H1 (cell line): ENCODE results near the gene PDE5A. TPM values are rescaled to one million over a fixed set of nuclear protein-coding genes. Genes with fewer than 3 reads are reported as not detected.

Experiments used
- CTCF ChIA-PET: fragments of 300-600 bp; sonication (Branson Sonifier 250); formaldehyde crosslinking; loops from one replicate; lab custom pipeline; 2021; ENCODE audit not compliant: partially characterized antibody; lab: Charles Lee
- POLR2A ChIA-PET: fragments of 300-600 bp; sonication (Branson Sonifier 250); formaldehyde crosslinking; loops from one replicate; lab custom pipeline; 2021; ENCODE audit warnings: inconsistent platforms; ENCODE audit not compliant: partially characterized antibody; lab: Charles Lee
- DNase-seq, 2 experiments: peaks; one replicate each; pipeline versions ENCODE4 v3.0.0 to v3.0.0-alpha.2; 2010 to 2022; ENCODE audit warnings: low spot score in 2 of 2, low read depth in 1 of 2, mixed read lengths in 1 of 2
- FAIRE-seq: peaks from 2 replicates; lab custom pipeline; 2011; peaks lifted over from hg19 to GRCh38; lab: Jason Lieb, UNC
- H2AFZ ChIP-seq: 2 replicates; pipeline ENCODE4 v1.8.1; 2012; ENCODE audit warnings: low read length, inconsistent platforms
- H2AK5ac ChIP-seq: 2 replicates; pipeline ENCODE4 v1.6.1; 2013; ENCODE audit warnings: low read depth, low read length
- H2BK120ac ChIP-seq: replicated peaks from 2 replicates; pipeline ENCODE3; 2013; ENCODE audit warnings: low read depth, low read length, inconsistent platforms
- H2BK12ac ChIP-seq: 2 replicates; pipeline ENCODE4 v1.6.1; 2013; ENCODE audit warnings: low read depth, low read length
- H2BK15ac ChIP-seq: 2 replicates; pipeline ENCODE4 v1.6.1; 2013; ENCODE audit warnings: low read length
- H2BK20ac ChIP-seq: 2 replicates; pipeline ENCODE4 v1.6.1; 2013; ENCODE audit warnings: low read length
- H2BK5ac ChIP-seq: 2 replicates; pipeline ENCODE4 v1.6.1; 2013; ENCODE audit warnings: low read depth, low read length
- H3K14ac ChIP-seq: 2 replicates; pipeline ENCODE4 v1.6.1; 2013; ENCODE audit warnings: inconsistent platforms; ENCODE audit not compliant: insufficient read length
- H3K18ac ChIP-seq: 2 replicates; pipeline ENCODE4 v1.6.1; 2013; ENCODE audit warnings: low read length; ENCODE audit errors: extremely low read depth
- H3K23ac ChIP-seq: 2 replicates; pipeline ENCODE4 v1.6.1; 2013; ENCODE audit warnings: inconsistent platforms; ENCODE audit not compliant: insufficient read length
- H3K23me2 ChIP-seq: 2 replicates; pipeline ENCODE4 v1.6.1; 2013; ENCODE audit warnings: low read depth, low read length
- H3K27ac ChIP-seq: 2 replicates; pipeline ENCODE4 v1.6.1; 2011; ENCODE audit warnings: low read depth, low read length, inconsistent platforms
- H3K27me3 ChIP-seq, 4 experiments: replicated peaks in 1 of 4; 1 replicate in 1 of 4; 2 replicates in 3 of 4; pipeline versions ENCODE4 v1.6.1 to v1.8.1; 2011 to 2013; ENCODE audit warnings: low read length in 3 of 4, mild to moderate bottlenecking in 3 of 4, inconsistent platforms in 2 of 4, mixed read lengths in 2 of 4, moderate library complexity in 1 of 4; ENCODE audit not compliant: control insufficient read depth in 3 of 4, insufficient read depth in 3 of 4; ENCODE audit errors: extremely low read depth in 1 of 4
- H3K36me3 ChIP-seq, 4 experiments: 2 replicates each; pipeline versions ENCODE4 v1.6.1 to v1.8.1; 2011 to 2013; ENCODE audit warnings: mild to moderate bottlenecking in 4 of 4, low read length in 3 of 4, moderate library complexity in 2 of 4, control low read depth in 1 of 4, inconsistent platforms in 1 of 4; ENCODE audit not compliant: insufficient read depth in 4 of 4, control insufficient read depth in 2 of 4
- H3K4ac ChIP-seq: replicated peaks from 2 replicates; pipeline ENCODE3; 2013; ENCODE audit warnings: low read length, low read depth, mixed read lengths, inconsistent platforms; ENCODE audit not compliant: insufficient read length
- H3K4me1 ChIP-seq, 4 experiments: replicated peaks in 1 of 4; 1 replicate in 1 of 4; 2 replicates in 3 of 4; pipeline versions ENCODE4 v1.6.1 to v1.8.1; 2011 to 2013; ENCODE audit warnings: low read length in 3 of 4, inconsistent platforms in 2 of 4, mixed read lengths in 1 of 4; ENCODE audit not compliant: insufficient read depth in 4 of 4, control insufficient read depth in 3 of 4
- H3K4me2 ChIP-seq, 2 experiments: 2 replicates each; pipeline versions ENCODE4 v1.6.1 to v1.8.1; 2011 to 2013; ENCODE audit warnings: low read depth in 2 of 2, low read length in 2 of 2, control low read depth in 1 of 2, inconsistent platforms in 1 of 2, mild to moderate bottlenecking in 1 of 2; ENCODE audit not compliant: insufficient read depth in 1 of 2
- H3K4me3 ChIP-seq, 4 experiments: fragments of 200-600, 300-600 bp in 1 of 4; sonication (generic), shearing (Covaris generic), sonication (Bioruptor Twin) in 1 of 4; 2 replicates each; pipeline versions ENCODE4 v1.5.1 to v1.8.1; 2011 to 2016; ENCODE audit warnings: low read length in 4 of 4, low read depth in 3 of 4, control low read depth in 2 of 4, inconsistent platforms in 2 of 4, mild to moderate bottlenecking in 2 of 4, mixed read lengths in 1 of 4, moderate library complexity in 1 of 4; ENCODE audit not compliant: insufficient read depth in 2 of 4; ENCODE audit errors: extremely low read depth in 1 of 4
- H3K56ac ChIP-seq: replicated peaks from 2 replicates; pipeline ENCODE3; 2013; ENCODE audit warnings: low read depth, mild to moderate bottlenecking, mixed read lengths, low read length, inconsistent platforms; ENCODE audit not compliant: insufficient read length
- H3K79me1 ChIP-seq: 2 replicates; pipeline ENCODE4 v1.6.1; 2013; ENCODE audit warnings: low read depth, low read length, control low read depth
- H3K79me2 ChIP-seq, 2 experiments: 2 replicates each; pipeline versions ENCODE4 v1.6.1 to v1.8.1; 2012 to 2013; ENCODE audit warnings: low read length in 2 of 2, mild to moderate bottlenecking in 2 of 2, inconsistent platforms in 1 of 2; ENCODE audit not compliant: insufficient read depth in 2 of 2, control insufficient read depth in 1 of 2
- H3K9ac ChIP-seq, 4 experiments: replicated peaks in 1 of 4; 1 replicate in 1 of 4; 2 replicates in 3 of 4; pipeline versions ENCODE4 v1.6.1 to v1.8.1; 2011 to 2013; ENCODE audit warnings: low read depth in 3 of 4, low read length in 3 of 4, control low read depth in 2 of 4, mild to moderate bottlenecking in 2 of 4, moderate library complexity in 2 of 4, inconsistent platforms in 1 of 4; ENCODE audit errors: extremely low read depth in 1 of 4
- H3K9me3 ChIP-seq, 2 experiments: 2 replicates each; pipeline versions ENCODE4 v1.6.1 to v1.8.1; 2012 to 2013; ENCODE audit warnings: mild to moderate bottlenecking in 2 of 2, moderate library complexity in 2 of 2, control low read depth in 1 of 2, inconsistent platforms in 1 of 2, low read depth in 1 of 2, low read length in 1 of 2, mixed read lengths in 1 of 2; ENCODE audit not compliant: insufficient read depth in 2 of 2
- H4K20me1 ChIP-seq, 2 experiments: replicated peaks in 1 of 2; 2 replicates each; pipeline versions ENCODE3 to v1.8.1; 2011 to 2013; ENCODE audit warnings: inconsistent platforms in 2 of 2, low read length in 2 of 2, mild to moderate bottlenecking in 1 of 2; ENCODE audit not compliant: insufficient read depth in 2 of 2, control insufficient read depth in 1 of 2
- H4K5ac ChIP-seq: 2 replicates; pipeline ENCODE4 v1.6.1; 2013; ENCODE audit warnings: low read length, low read depth, mixed read lengths, inconsistent platforms; ENCODE audit not compliant: insufficient read length
- H4K8ac ChIP-seq: 2 replicates; pipeline ENCODE4 v1.8.0; 2013; ENCODE audit warnings: mild to moderate bottlenecking, moderate library complexity, low read length, inconsistent platforms; ENCODE audit not compliant: insufficient read depth; ENCODE audit errors: extremely low read depth
- H4K91ac ChIP-seq: replicated peaks from 2 replicates; pipeline ENCODE3; 2013; ENCODE audit warnings: low read length, mixed read lengths, inconsistent platforms; ENCODE audit not compliant: insufficient read length
- ASH2L ChIP-seq: fragments of 200-600, 300-600 bp; sonication (generic); IDR thresholded peaks from one replicate; pipeline ENCODE4 v1.7.1; 2017; ENCODE audit warnings: low read length
- CBX8 ChIP-seq: fragments of 300-800, 300-1000 bp; sonication (generic); IDR thresholded peaks from 2 replicates; pipeline ENCODE4 v1.7.1; 2016; ENCODE audit warnings: low read depth, low read length, borderline replicate concordance
- CREB1 ChIP-seq: IDR thresholded peaks from 2 replicates; pipeline ENCODE4 v1.6.1; 2012; ENCODE audit warnings: inconsistent platforms
- EGR1 ChIP-seq: IDR thresholded peaks from 2 replicates; pipeline ENCODE4 v1.6.1; 2011; ENCODE audit warnings: low read depth, low read length, borderline replicate concordance
- NANOG ChIP-seq: IDR thresholded peaks from 2 replicates; pipeline ENCODE4 v1.6.1; 2011; ENCODE audit warnings: low read length, low read depth, mild to moderate bottlenecking, inconsistent platforms; ENCODE audit not compliant: insufficient read depth, poor library complexity, severe bottlenecking
- POLR2A ChIP-seq, 2 experiments: IDR thresholded peaks; 1 replicate in 1 of 2; 2 replicates in 1 of 2; pipeline ENCODE4 v1.6.1; 2011; ENCODE audit warnings: low read depth in 2 of 2, low read length in 2 of 2, mild to moderate bottlenecking in 2 of 2; ENCODE audit errors: control extremely low read depth in 1 of 2
- POLR2AphosphoS5 ChIP-seq: IDR thresholded peaks from 2 replicates; pipeline ENCODE4 v1.6.1; 2011; ENCODE audit warnings: low read depth, low read length
- POU5F1 ChIP-seq: IDR thresholded peaks from 2 replicates; pipeline ENCODE4 v1.6.1; 2011; ENCODE audit warnings: low read depth, mild to moderate bottlenecking, low read length, moderate library complexity
- RBBP5 ChIP-seq: IDR thresholded peaks from 2 replicates; pipeline ENCODE4 v1.7.1; 2012; ENCODE audit warnings: low read depth, mild to moderate bottlenecking, inconsistent platforms, low read length, moderate library complexity, borderline replicate concordance
- SAP30 ChIP-seq: fragments of 300-600 bp; sonication (generic); IDR thresholded peaks from 2 replicates; pipeline ENCODE4 v1.7.1; 2012; ENCODE audit warnings: low read length, moderate library complexity, mild to moderate bottlenecking, inconsistent platforms; ENCODE audit not compliant: insufficient read depth, insufficient replicate concordance
- SP4 ChIP-seq: IDR thresholded peaks from 2 replicates; pipeline ENCODE4 v1.6.1; 2012; ENCODE audit warnings: low read length, inconsistent platforms
- TAF1 ChIP-seq: IDR thresholded peaks from 2 replicates; pipeline ENCODE4 v1.6.1; 2011; ENCODE audit warnings: mild to moderate bottlenecking, low read depth, low read length
- TAF7 ChIP-seq: optimal IDR thresholded peaks from 2 replicates; pipeline ENCODE3; 2011; ENCODE audit warnings: low read depth, mild to moderate bottlenecking, inconsistent platforms, low read length, moderate library complexity, borderline replicate concordance
- YY1 ChIP-seq: IDR thresholded peaks from 2 replicates; pipeline ENCODE4 v1.6.1; 2011; ENCODE audit warnings: low read depth, mild to moderate bottlenecking, low read length
- WGBS, 2 experiments: shearing (Covaris generic) in 1 of 2; methylation state at CpG; one replicate each; pipeline versions ENCODE4 v1.1.6 to v1.1.7; 2013 to 2015; ENCODE audit warnings: low lambda C conversion rate in 2 of 2, mixed read lengths in 2 of 2, inconsistent platforms in 1 of 2, low coverage in 1 of 2, missing lambda C conversion rate in 1 of 2; ENCODE audit not compliant: insufficient replicate concordance in 2 of 2, insufficient coverage in 1 of 2, insufficient read length in 1 of 2; ENCODE audit errors: extremely low coverage in 1 of 2, missing lambda C conversion rate in 1 of 2; 5-methylcytosine and 5-hydroxymethylcytosine counted together
- polyA plus RNA-seq, 7 experiments: library from polyadenylated mRNA; depleted of rRNA in 3 of 7; stranded (reverse) in 5 of 7; unstranded in 2 of 7; fragments of >200 nt in 5 of 7; fragments of 200-250 nt in 2 of 7; gene quantifications; 1 replicate in 5 of 7; 2 replicates in 1 of 7; 4 replicates in 1 of 7; pipeline versions ENCODE4 v1.2.1 to v1.2.3, GENCODE V29; 2011 to 2013; ENCODE audit warnings: missing spikeins in 2 of 7, mixed read lengths in 2 of 7
- total RNA-seq: library from RNA; stranded (reverse); fragmentation: NEBNext Ultra II Directional; extraction: Animal tissue kit (Norgen Biotek cat#: 25700); gene quantifications from 2 replicates; pipeline ENCODE4 v1.2.1, GENCODE V29; 2021
- TF ChIP-seq, protein P1 (sequence below): IDR thresholded peaks from 2 replicates; pipeline ENCODE4 v1.6.1; 2012; ENCODE audit warnings: inconsistent platforms

The PDE5A gene
- total and polyA plus RNA-seq, 2 of the 8 experiments (the other 6 are each of a cell fraction or from before 2014, with no cell fraction given): 5.6 to 32.4 TPM

- H2BK15ac ChIP-seq: no peak overlapping the region
- H3K4me3 ChIP-seq: no peak overlapping the region
- H2AK5ac ChIP-seq: no peak overlapping the region
- no peaks in the 10 kb centered on the region for H3K4me1 ChIP-seq
- H3K4ac ChIP-seq: no peak overlapping the region
- no peak overlapping the region for H3K56ac ChIP-seq
- no peak overlapping the region for H2BK120ac ChIP-seq
- peaks cover 0 to 5% of the 10 kb centered on the region in 2 experiments; a peak in 2 of 4 replicates for H3K79me2 ChIP-seq
- TF ChIP-seq POLR2AphosphoS5 (no peak), YY1 (no peak), SP4 (no peak), EGR1 (no peak), ASH2L (no peak), NANOG (no peak), CBX8 (no peak), TAF1 (no peak), CREB1 (no peak), POLR2A (IDR thresholded peaks at IDR 0.05; ENCODE audit: control extremely low read depth in 1 of 2, low read depth in 2 of 2, low read length in 2 of 2) (no peak), TAF7 (no peak), SAP30 (no peak), RBBP5 (no peak), POU5F1 (no peak)
- TF ChIP-seq, protein P1, sequence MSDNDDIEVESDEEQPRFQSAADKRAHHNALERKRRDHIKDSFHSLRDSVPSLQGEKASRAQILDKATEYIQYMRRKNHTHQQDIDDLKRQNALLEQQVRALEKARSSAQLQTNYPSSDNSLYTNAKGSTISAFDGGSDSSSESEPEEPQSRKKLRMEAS: no peak
- TF ChIP-seq, all 59 proteins: peak for 0
- Histone ChIP-seq H3K27me3 (no peaks in the 10 kb centered on the region), H3K9ac (no peak overlapping the region), H2AFZ (no peak overlapping the region), H4K20me1 (no peaks in the 10 kb centered on the region), H2BK5ac (no peak overlapping the region), H2BK12ac (no peak overlapping the region), H3K23me2 (no peaks in the 10 kb centered on the region), H2BK20ac (no peak overlapping the region), H4K8ac (no peak overlapping the region), H3K4me2 (no peak overlapping the region), H3K23ac (peak overlapping the region; percentile 32), H3K36me3 (no peaks in the 10 kb centered on the region; a peak in 4 of 8 replicates), H4K91ac (no peak overlapping the region), H3K27ac (no peak overlapping the region), H3K14ac (no peak overlapping the region), H3K9me3 (no peaks in the 10 kb centered on the region), H4K5ac (no peak overlapping the region), H3K18ac (no peak overlapping the region), H3K79me1 (no peaks in the 10 kb centered on the region)
- no peak for FAIRE-seq
- ChIA-PET POLR2A (no interaction called here), CTCF (no interaction called here)
- WGBS, 2 experiments: 90% methylated on average over 6 of the region's 6 CpGs; no CpG with 5 or more reads in 1 of the 2 experiments
- no peak for DNase-seq
Observed at GRCh38 chr4:119585771-119586170, 42.8 kb downstream of the PDE5A start.
